HEK293 (cell line): Measurements from ENCODE around the gene SZT2.
"Not testable (repeated sequence)": the region's sequence is repeated elsewhere in the genome, so short reads cannot be mapped to it uniquely, and the experiment has no call there.

Experiments used
- CTCF ChIA-PET: fragments of 350-600 bp; formaldehyde crosslinking; extraction: SDS; loops from one replicate; lab custom pipeline; 2021; ENCODE audit warnings: antibody characterized with exemption; lab: Yijun Ruan, JAX
- POLR2A ChIA-PET: fragments of 300-600 bp; formaldehyde crosslinking; extraction: SDS; loops from one replicate; lab custom pipeline; 2020; ENCODE audit warnings: antibody characterized with exemption, inconsistent platforms; lab: Yijun Ruan, JAX
- H3K27ac ChIP-seq: fragments of 200-500 bp; sonication (Bioruptor generic); 2 replicates; pipeline ENCODE4 v1.5.1; 2014; ENCODE audit warnings: low read depth, low read length, control low read depth, inconsistent platforms; ENCODE audit errors: extremely low read depth
- H3K36me3 ChIP-seq, 2 experiments: fragments of 200-500 bp in 1 of 2; sonication (Bioruptor generic) in 1 of 2; 1 replicate in 1 of 2; 2 replicates in 1 of 2; pipeline ENCODE4 v1.5.1; 2014 to 2017; ENCODE audit warnings: inconsistent platforms in 2 of 2, low read length in 2 of 2; ENCODE audit not compliant: control insufficient read depth in 2 of 2, insufficient read depth in 1 of 2
- H3K4me1 ChIP-seq: fragments of 200-500 bp; sonication (Bioruptor generic); 2 replicates; pipeline ENCODE4 v1.5.1; 2014; ENCODE audit warnings: mild to moderate bottlenecking, low read length, inconsistent platforms; ENCODE audit not compliant: control insufficient read depth, insufficient read depth
- H3K4me3 ChIP-seq: 2 replicates; pipeline ENCODE4 v1.5.1; 2011; ENCODE audit warnings: low read depth, mild to moderate bottlenecking, control low read depth, low read length, moderate library complexity
- H3K9me3 ChIP-seq: fragments of 200-500 bp; sonication (Bioruptor generic); 2 replicates; pipeline ENCODE4 v1.5.1; 2014; ENCODE audit warnings: low read depth, low read length, inconsistent platforms; ENCODE audit not compliant: control insufficient read depth, insufficient read depth
- ATF2 ChIP-seq: fragments of 450-650 bp; formaldehyde crosslinking; IDR thresholded peaks from 2 replicates; pipeline ENCODE4 v1.5.1; 2016; ENCODE audit warnings: missing biosample characterization, missing genetic modification characterization, low read depth
- BCL11B ChIP-seq: fragments of 450-650 bp; formaldehyde crosslinking; IDR thresholded peaks from 2 replicates; pipeline ENCODE4 v1.5.1; 2016; ENCODE audit warnings: low read depth, missing biosample characterization, missing genetic modification characterization
- REST ChIP-seq: fragments of 450-650 bp; formaldehyde crosslinking; IDR thresholded peaks from 2 replicates; pipeline ENCODE4 v1.5.1; 2016; ENCODE audit warnings: missing biosample characterization, missing genetic modification characterization
- TSHZ1 ChIP-seq: fragments of 450-650 bp; formaldehyde crosslinking; IDR thresholded peaks from 2 replicates; pipeline ENCODE4 v1.5.1; 2016; ENCODE audit warnings: missing biosample characterization, missing genetic modification characterization, borderline replicate concordance
- ZBTB1 ChIP-seq: fragments of 450-650 bp; formaldehyde crosslinking; IDR thresholded peaks from 2 replicates; pipeline ENCODE4 v1.5.1; 2016; ENCODE audit warnings: missing biosample characterization, missing genetic modification characterization
- ZBTB48 ChIP-seq: fragments of 450-650 bp; formaldehyde crosslinking; IDR thresholded peaks from 2 replicates; pipeline ENCODE4 v1.5.1; 2016; ENCODE audit warnings: missing biosample characterization, missing genetic modification characterization
- ZBTB7A ChIP-seq: fragments of 450-650 bp; formaldehyde crosslinking; IDR thresholded peaks from 2 replicates; pipeline ENCODE4 v1.5.1; 2016; ENCODE audit warnings: low read depth, missing biosample characterization, missing genetic modification characterization
- ZBTB8A ChIP-seq: fragments of 450-650 bp; formaldehyde crosslinking; IDR thresholded peaks from 2 replicates; pipeline ENCODE4 v1.5.1; 2016; ENCODE audit warnings: missing biosample characterization, missing genetic modification characterization
- ZFP3 ChIP-seq: fragments of 450-650 bp; formaldehyde crosslinking; IDR thresholded peaks from 2 replicates; pipeline ENCODE4 v1.5.1; 2016; ENCODE audit warnings: low read depth, missing biosample characterization, missing genetic modification characterization
- ZNF114 ChIP-seq: fragments of 450-650 bp; formaldehyde crosslinking; IDR thresholded peaks from 2 replicates; pipeline ENCODE4 v1.5.0; 2017; ENCODE audit warnings: missing biosample characterization, missing genetic modification characterization
- ZNF146 ChIP-seq: fragments of 450-650 bp; formaldehyde crosslinking; IDR thresholded peaks from 2 replicates; pipeline ENCODE4 v1.5.1; 2016; ENCODE audit warnings: missing biosample characterization, missing genetic modification characterization
- ZNF175 ChIP-seq: fragments of 450-650 bp; formaldehyde crosslinking; IDR thresholded peaks from 2 replicates; pipeline ENCODE4 v1.5.1; 2016; ENCODE audit warnings: missing biosample characterization, missing genetic modification characterization
- ZNF19 ChIP-seq: fragments of 450-650 bp; formaldehyde crosslinking; IDR thresholded peaks from 2 replicates; pipeline ENCODE4; 2016; ENCODE audit warnings: missing biosample characterization, missing genetic modification characterization, low read depth
- ZNF350 ChIP-seq: fragments of 450-650 bp; formaldehyde crosslinking; IDR thresholded peaks from 2 replicates; pipeline ENCODE4 v1.5.0; 2017; ENCODE audit warnings: missing biosample characterization, mild to moderate bottlenecking, missing genetic modification characterization
- ZNF404 ChIP-seq: fragments of 450-650 bp; formaldehyde crosslinking; IDR thresholded peaks from 2 replicates; pipeline ENCODE4 v1.5.1; 2017; ENCODE audit warnings: missing biosample characterization, missing genetic modification characterization
- ZNF501 ChIP-seq: fragments of 450-650 bp; formaldehyde crosslinking; IDR thresholded peaks from 2 replicates; pipeline ENCODE4 v1.5.1; 2016; ENCODE audit warnings: missing biosample characterization, missing genetic modification characterization
- ZNF548 ChIP-seq: fragments of 450-650 bp; formaldehyde crosslinking; IDR thresholded peaks from 2 replicates; pipeline ENCODE4 v1.5.1; 2016; ENCODE audit warnings: missing biosample characterization, missing genetic modification characterization
- ZNF555 ChIP-seq: fragments of 450-650 bp; formaldehyde crosslinking; conservative IDR thresholded peaks from 2 replicates; pipeline ENCODE4 v1.5.1; 2017; ENCODE audit warnings: missing biosample characterization, mild to moderate bottlenecking, missing genetic modification characterization, inconsistent platforms
- ZNF580 ChIP-seq: fragments of 450-650 bp; formaldehyde crosslinking; IDR thresholded peaks from 2 replicates; pipeline ENCODE4 v1.5.1; 2016; ENCODE audit warnings: missing biosample characterization, missing genetic modification characterization
- ZNF585B ChIP-seq: fragments of 450-650 bp; formaldehyde crosslinking; IDR thresholded peaks from 2 replicates; pipeline ENCODE4 v1.5.1; 2016; ENCODE audit warnings: missing biosample characterization, missing genetic modification characterization
- ZNF600 ChIP-seq: fragments of 450-650 bp; formaldehyde crosslinking; IDR thresholded peaks from 2 replicates; pipeline ENCODE4 v1.5.1; 2016; ENCODE audit warnings: missing biosample characterization, missing genetic modification characterization
- ZNF610 ChIP-seq: fragments of 450-650 bp; formaldehyde crosslinking; IDR thresholded peaks from 2 replicates; pipeline ENCODE4 v1.5.1; 2016; ENCODE audit warnings: missing biosample characterization, missing genetic modification characterization, borderline replicate concordance
- ZNF629 ChIP-seq: fragments of 450-650 bp; formaldehyde crosslinking; IDR thresholded peaks from 2 replicates; pipeline ENCODE4 v1.5.1; 2017; ENCODE audit warnings: missing biosample characterization, missing genetic modification characterization
- ZNF654 ChIP-seq: fragments of 450-650 bp; formaldehyde crosslinking; IDR thresholded peaks from 2 replicates; pipeline ENCODE4 v1.5.1; 2016; ENCODE audit warnings: low read depth, missing biosample characterization, missing genetic modification characterization
- ZNF704 ChIP-seq: fragments of 450-650 bp; formaldehyde crosslinking; IDR thresholded peaks from 2 replicates; pipeline ENCODE4 v1.5.1; 2016; ENCODE audit warnings: missing biosample characterization, missing genetic modification characterization

Gene SZT2

GRCh38 chr1:43413426-43413825 is 23.7 kb downstream of the SZT2 start:
- not testable (repeated sequence) for H3K9me3 ChIP-seq
- POLR2A ChIA-PET, result interaction anchor here (1.9 kb wide), 1 partner anchor 55 kb away, joined by 15 read pairs; the partner anchor contains the start of gene CDC20

GRCh38 chr1:43414634-43415223 is 25.0 kb downstream of the SZT2 start:
- ChIA-PET CTCF (interaction anchor here (0.6 to 6.5 kb wide), 31 partner anchors 8 to 520 kb away, joined by 3 to 110 read pairs (median 4); partner anchors contain the start of genes CDC20, CFAP57, EBNA1BP2 and ELOVL1), POLR2A (interaction anchor here (0.6 to 1.9 kb wide), 6 partner anchors 9 to 569 kb away, joined by 3 to 15 read pairs (median 4); partner anchors contain the start of genes CDC20, ELOVL1 and ZNF691)
- Histone ChIP-seq H3K4me1 (no peaks in the 10 kb centered on the region), H3K36me3 (peaks cover 10 to 60% of the 10 kb centered on the region in 2 experiments), H3K4me3 (no peak overlapping the region), H3K9me3 (no peaks in the 10 kb centered on the region), H3K27ac (no peak overlapping the region)
- TF ChIP-seq ZNF600 (tag by site-specific recombination) (no peak), ZNF654 (peak; percentile 63), ZFP3 (no peak), ZNF114 (tag by site-specific recombination) (no peak), ZBTB8A (tag by site-specific recombination) (peak; percentile 34), ZBTB7A (tag by site-specific recombination) (no peak), ZBTB48 (tag by site-specific recombination) (no peak), ZBTB1 (tag by site-specific recombination) (no peak), ZNF555 (tag by site-specific recombination) (no peak), ATF2 (no peak), ZNF501 (tag by site-specific recombination) (no peak), ZNF704 (no peak), ZNF548 (no peak), ZNF175 (no peak), ZNF404 (tag by site-specific recombination) (no peak), ZNF19 (no peak), ZNF585B (no peak), TSHZ1 (no peak), ZNF629 (tag by site-specific recombination) (no peak), BCL11B (no peak), REST (no peak), ZNF350 (tag by site-specific recombination) (no peak), ZNF610 (tag by site-specific recombination) (no peak)

More at GRCh38 chr1:43413426-43413825, 23.7 kb downstream of the SZT2 start:
- not testable (repeated sequence) for H3K4me1 ChIP-seq, H3K27ac ChIP-seq, H3K4me3 ChIP-seq
- H3K36me3 ChIP-seq, result peaks cover 6 to 59% of the 10 kb centered on the region in 2 experiments
- CTCF ChIA-PET, result interaction anchor here (0.5 to 6.5 kb wide), 4 partner anchors 175 to 491 kb away, joined by 3 to 110 read pairs (median 12); no protein-coding TSS in a partner anchor
- TF ChIP-seq ZNF580 (tag by site-specific recombination) (0 out of 2 replicates have a peak, but pooled peaks have one; percentile 37), ZNF146 (tag by site-specific recombination) (peak; percentile 91)
